SK-N-SH treated with all-trans-retinoic acid at 6 μM for 48 hours (cell line): ENCODE data around the gene PCBP3.

Experiments
- ATAC-seq: fragments of 200-7000 bp; cut with Tn5 transposase; 3 replicates; pipeline ENCODE4 v1.9.1; 2020; ENCODE audit warnings: mild to moderate bottlenecking, moderate library complexity
- BACH2 ChIP-seq: fragments of 250-450 bp; sonication (Bioruptor Pico); IDR thresholded peaks from 2 replicates; pipeline ENCODE4 v1.9.0; 2021; ENCODE audit warnings: mild to moderate bottlenecking, borderline replicate concordance
- CREB5 ChIP-seq: fragments of 250-450 bp; sonication (Bioruptor Pico); IDR thresholded peaks from 2 replicates; pipeline ENCODE4 v1.5.1; 2020; ENCODE audit warnings: low read depth, mild to moderate bottlenecking, moderate library complexity
- CSDC2 ChIP-seq: fragments of 250-450 bp; sonication (Bioruptor Pico); IDR thresholded peaks from 2 replicates; pipeline ENCODE4 v1.5.0; 2020; ENCODE audit warnings: mild to moderate bottlenecking, moderate library complexity
- GLIS3 ChIP-seq: fragments of 250-450 bp; sonication (Bioruptor Pico); IDR thresholded peaks from 2 replicates; pipeline ENCODE4 v1.5.0; 2020; ENCODE audit warnings: mild to moderate bottlenecking, moderate library complexity
- ISL1 ChIP-seq: fragments of 250-450 bp; sonication (Bioruptor Pico); IDR thresholded peaks from 2 replicates; pipeline ENCODE4 v2.1.2; 2022; ENCODE audit warnings: mild to moderate bottlenecking, moderate library complexity
- OSR1 ChIP-seq: fragments of 250-450 bp; sonication (Bioruptor Pico); IDR thresholded peaks from 2 replicates; pipeline ENCODE4 v1.8.0; 2022; ENCODE audit warnings: moderate library complexity, mild to moderate bottlenecking, inconsistent platforms
- PATZ1 ChIP-seq: fragments of 250-450 bp; sonication (Bioruptor Pico); IDR thresholded peaks from 2 replicates; pipeline ENCODE4 v1.8.0; 2020; ENCODE audit warnings: mild to moderate bottlenecking, moderate library complexity, borderline replicate concordance
- POU6F1 ChIP-seq: fragments of 250-450 bp; sonication (Bioruptor Pico); IDR thresholded peaks from 2 replicates; pipeline ENCODE4 v1.8.0; 2021; ENCODE audit warnings: low read depth, mild to moderate bottlenecking, moderate library complexity, borderline replicate concordance
- PPARA ChIP-seq: fragments of 250-450 bp; sonication (Bioruptor Pico); IDR thresholded peaks from 2 replicates; pipeline ENCODE4 v1.5.0; 2020; ENCODE audit warnings: mild to moderate bottlenecking, borderline replicate concordance
- RARB ChIP-seq: fragments of 250-450 bp; sonication (Bioruptor Pico); IDR thresholded peaks from 2 replicates; pipeline ENCODE4 v1.8.0; 2021; ENCODE audit warnings: mild to moderate bottlenecking, moderate library complexity
- SNAI2 ChIP-seq: fragments of 250-450 bp; sonication (Bioruptor Pico); IDR thresholded peaks from 2 replicates; pipeline ENCODE4 v1.5.0; 2020; ENCODE audit warnings: mild to moderate bottlenecking, moderate library complexity
- TCF4 ChIP-seq: fragments of 250-450 bp; sonication (Bioruptor Pico); IDR thresholded peaks from 2 replicates; pipeline ENCODE4 v1.8.0; 2021; ENCODE audit warnings: mild to moderate bottlenecking, moderate library complexity, borderline replicate concordance
- TOX ChIP-seq: fragments of 250-450 bp; sonication (Bioruptor Pico); IDR thresholded peaks from 2 replicates; pipeline ENCODE4 v1.8.0; 2021; ENCODE audit warnings: mild to moderate bottlenecking, moderate library complexity, borderline replicate concordance
- ZC3H10 ChIP-seq: fragments of 250-450 bp; sonication (Bioruptor Pico); IDR thresholded peaks from 2 replicates; pipeline ENCODE4 v1.5.1; 2021; ENCODE audit warnings: mild to moderate bottlenecking, moderate library complexity
- ZFP3 ChIP-seq: fragments of 250-450 bp; sonication (Bioruptor Pico); IDR thresholded peaks from 2 replicates; pipeline ENCODE4 v1.5.0; 2020; ENCODE audit warnings: mild to moderate bottlenecking, moderate library complexity
- ZFP30 ChIP-seq: fragments of 450-650 bp; formaldehyde crosslinking; IDR thresholded peaks from 2 replicates; pipeline ENCODE4 v1.5.0; 2022; ENCODE audit warnings: mild to moderate bottlenecking, moderate library complexity
- ZNF565 ChIP-seq: fragments of 450-650 bp; formaldehyde crosslinking; conservative IDR thresholded peaks from 2 replicates; pipeline ENCODE4 v1.5.0; 2020; ENCODE audit warnings: low read depth, mild to moderate bottlenecking, moderate library complexity
- ZNF70 ChIP-seq: fragments of 450-650 bp; formaldehyde crosslinking; IDR thresholded peaks from 2 replicates; pipeline ENCODE4 v1.5.0; 2020; ENCODE audit warnings: mild to moderate bottlenecking, moderate library complexity
- ZNF8 ChIP-seq: fragments of 450-650 bp; formaldehyde crosslinking; IDR thresholded peaks from 2 replicates; pipeline ENCODE4 v1.5.0; 2020; ENCODE audit warnings: mild to moderate bottlenecking, moderate library complexity
- TF ChIP-seq, protein P1 (sequence below): fragments of 250-450 bp; sonication (Bioruptor Pico); IDR thresholded peaks from 2 replicates; pipeline ENCODE4 v1.5.1; 2021; ENCODE audit warnings: mild to moderate bottlenecking, moderate library complexity

PCBP3 gene

GRCh38 chr21:45778686-45779085, 135.2 kb downstream of the PCBP3 start:
- no peak for TF ChIP-seq ZC3H10
- TF ChIP-seq ZNF8 (CRISPR knock-in tag), result no peak
- TF ChIP-seq, protein P1, sequence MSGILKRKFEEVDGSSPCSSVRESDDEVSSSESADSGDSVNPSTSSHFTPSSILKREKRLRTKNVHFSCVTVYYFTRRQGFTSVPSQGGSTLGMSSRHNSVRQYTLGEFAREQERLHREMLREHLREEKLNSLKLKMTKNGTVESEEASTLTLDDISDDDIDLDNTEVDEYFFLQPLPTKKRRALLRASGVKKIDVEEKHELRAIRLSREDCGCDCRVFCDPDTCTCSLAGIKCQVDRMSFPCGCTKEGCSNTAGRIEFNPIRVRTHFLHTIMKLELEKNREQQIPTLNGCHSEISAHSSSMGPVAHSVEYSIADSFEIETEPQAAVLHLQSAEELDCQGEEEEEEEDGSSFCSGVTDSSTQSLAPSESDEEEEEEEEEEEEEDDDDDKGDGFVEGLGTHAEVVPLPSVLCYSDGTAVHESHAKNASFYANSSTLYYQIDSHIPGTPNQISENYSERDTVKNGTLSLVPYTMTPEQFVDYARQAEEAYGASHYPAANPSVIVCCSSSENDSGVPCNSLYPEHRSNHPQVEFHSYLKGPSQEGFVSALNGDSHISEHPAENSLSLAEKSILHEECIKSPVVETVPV, result no peak
- no peak for TF ChIP-seq RARB (CRISPR knock-in tag)
- no peak for TF ChIP-seq ZFP30 (CRISPR knock-in tag)
- no peak for TF ChIP-seq ZNF565 (CRISPR knock-in tag)
- TF ChIP-seq CREB5 (CRISPR knock-in tag), result no peak
- TF ChIP-seq GLIS3 (CRISPR knock-in tag), result no peak
- TF ChIP-seq SNAI2 (CRISPR knock-in tag), result no peak
- TF ChIP-seq TOX (CRISPR knock-in tag), result no peak
- no peak for TF ChIP-seq PPARA (CRISPR knock-in tag)
- TF ChIP-seq PATZ1 (CRISPR knock-in tag), result no peak
- TF ChIP-seq CSDC2 (CRISPR knock-in tag), result no peak
- TF ChIP-seq ISL1 (CRISPR knock-in tag), result no peak
- ATAC-seq, result no peak

DNA sequence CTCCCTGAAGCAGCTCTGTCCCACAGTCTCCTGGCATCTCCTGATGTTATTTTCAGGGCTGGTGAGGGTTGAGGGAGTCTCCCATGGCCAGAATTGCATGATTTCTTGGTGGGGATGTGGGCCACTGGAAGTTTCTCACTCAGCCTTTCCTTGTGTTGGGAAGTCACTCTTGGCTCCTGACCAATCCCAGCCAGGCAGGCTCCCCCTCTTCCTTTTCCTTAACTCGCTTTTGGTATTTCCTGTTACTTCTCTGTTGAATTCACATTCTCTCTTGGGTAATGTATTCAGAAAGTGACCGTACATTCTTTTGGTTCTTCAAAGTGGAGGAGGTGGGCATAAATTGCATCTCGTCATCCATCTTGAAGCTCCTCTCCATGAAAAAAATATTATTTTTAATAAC, 135.7 kb downstream of the PCBP3 start:
- TF ChIP-seq PATZ1 (CRISPR knock-in tag), result no peak
- TF ChIP-seq BACH2 (CRISPR knock-in tag), result no peak
- no peak for TF ChIP-seq PPARA (CRISPR knock-in tag)
- TF ChIP-seq, protein P1, result no peak
- no peak for TF ChIP-seq ZC3H10
- TF ChIP-seq POU6F1, result no peak
- TF ChIP-seq GLIS3 (CRISPR knock-in tag), result no peak
- no peak for ATAC-seq

- no peak for ATAC-seq
- TF ChIP-seq TCF4 (CRISPR knock-in tag) (no peak), ZC3H10 (no peak), OSR1 (CRISPR knock-in tag) (no peak), TOX (CRISPR knock-in tag) (no peak), SNAI2 (CRISPR knock-in tag) (no peak), ZFP3 (CRISPR knock-in tag) (no peak), ZNF70 (CRISPR knock-in tag) (no peak)
Observed at GRCh38 chr21:45780647-45781046, 137.1 kb downstream of the PCBP3 start.
